Stimulated activated CD4-positive, alpha-beta T cell treated with anti-CD3 and anti-CD28 coated beads, Interleukin-2, amount 100 ng/mL, for 4 hours (primary cell): ENCODE data around the gene PKN1.
"Not testable (repeated sequence)": the region's sequence is repeated elsewhere in the genome, so short reads cannot be mapped to it uniquely, and the experiment has no call there.

ENCODE experiments used
- DNase-seq: peaks from one replicate; pipeline ENCODE4 v3.0.0-alpha.2; 2020; ENCODE audit warnings: low read depth

PKN1 gene

DNA sequence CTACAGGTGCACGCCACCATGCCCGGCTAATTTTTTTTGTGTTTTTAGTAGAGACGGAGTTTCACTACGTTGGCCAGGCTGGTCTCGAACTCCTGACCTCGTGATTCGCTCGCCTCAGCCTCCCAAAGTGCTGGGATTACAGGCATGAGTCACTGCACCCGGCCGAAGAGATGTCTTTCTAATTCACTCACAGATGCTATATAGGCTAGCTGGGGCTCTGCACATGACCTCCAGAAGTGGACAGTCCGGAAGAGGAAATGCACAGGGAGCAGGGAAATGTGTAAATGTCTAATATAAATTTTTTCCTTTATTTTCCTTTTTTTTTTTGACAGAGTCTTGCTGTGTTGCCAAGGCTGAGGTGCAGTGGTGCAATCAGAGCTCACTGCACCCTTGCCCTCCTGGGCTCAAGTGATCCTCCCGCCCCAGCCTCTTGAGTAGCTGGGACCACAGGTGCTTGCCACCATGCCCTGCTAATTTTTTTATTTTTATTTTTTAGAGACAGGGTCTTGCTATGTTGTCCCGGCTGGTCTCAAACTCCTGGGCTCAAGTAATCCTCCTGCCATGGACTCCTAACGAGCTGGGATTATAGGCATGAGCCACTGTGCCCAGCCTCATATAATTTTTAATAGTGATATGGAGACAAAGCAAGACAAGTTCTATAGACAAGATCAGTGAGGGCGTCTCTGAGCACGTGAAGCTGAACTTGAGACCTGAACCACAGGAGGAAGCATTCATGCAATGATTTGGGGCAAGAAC is 54.4 kb downstream of the PKN1 start:
- no peak for DNase-seq

DNA sequence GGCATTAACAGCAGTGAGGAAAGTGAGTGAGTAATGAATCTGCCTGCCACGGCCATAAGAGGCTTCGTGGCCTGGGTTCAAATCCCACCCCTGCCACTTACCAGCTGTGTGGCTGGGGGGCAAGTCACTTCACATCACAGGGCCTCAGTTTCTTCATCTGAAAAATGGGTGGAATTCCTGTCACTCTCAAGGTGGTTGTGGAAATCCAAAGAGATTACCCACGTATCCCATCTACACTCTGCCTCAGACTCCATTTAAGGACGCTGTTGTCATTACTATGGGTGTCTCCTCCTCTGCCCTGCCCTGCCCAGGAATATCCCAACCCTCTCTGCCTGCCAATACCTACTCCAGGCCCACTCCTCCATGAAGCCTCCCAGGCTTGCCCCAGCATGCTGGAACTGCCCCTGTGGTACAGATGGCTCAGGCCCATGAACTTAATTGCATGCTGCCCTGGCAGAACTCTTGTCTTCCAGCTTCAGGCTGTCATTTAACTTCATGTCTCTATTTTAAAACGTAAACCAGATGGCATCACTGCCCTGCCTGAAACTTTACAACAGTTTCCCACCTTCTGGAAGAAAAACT is 59.7 kb downstream of the PKN1 start:
- no peak for DNase-seq

DNA sequence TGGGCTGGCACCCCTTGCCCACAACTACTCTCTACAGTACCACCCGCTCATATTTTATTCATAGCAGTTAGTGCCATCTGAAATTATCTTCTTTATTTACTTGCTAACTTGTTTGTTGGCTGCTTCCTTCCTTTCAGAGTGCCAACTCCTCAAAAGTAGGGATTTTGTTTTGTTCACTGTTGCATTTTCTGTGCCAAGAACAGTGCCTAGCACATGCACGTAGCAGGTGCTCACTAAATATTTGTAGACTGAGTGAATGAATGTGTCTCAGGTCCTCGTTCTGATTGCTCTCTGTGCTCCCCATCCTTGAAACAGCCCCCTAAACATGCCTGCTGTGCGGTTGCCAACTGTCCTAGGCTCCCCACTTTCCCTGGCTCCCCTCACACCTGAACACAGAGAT is 61.3 kb downstream of the PKN1 start:
- DNase-seq: no peak

DNA sequence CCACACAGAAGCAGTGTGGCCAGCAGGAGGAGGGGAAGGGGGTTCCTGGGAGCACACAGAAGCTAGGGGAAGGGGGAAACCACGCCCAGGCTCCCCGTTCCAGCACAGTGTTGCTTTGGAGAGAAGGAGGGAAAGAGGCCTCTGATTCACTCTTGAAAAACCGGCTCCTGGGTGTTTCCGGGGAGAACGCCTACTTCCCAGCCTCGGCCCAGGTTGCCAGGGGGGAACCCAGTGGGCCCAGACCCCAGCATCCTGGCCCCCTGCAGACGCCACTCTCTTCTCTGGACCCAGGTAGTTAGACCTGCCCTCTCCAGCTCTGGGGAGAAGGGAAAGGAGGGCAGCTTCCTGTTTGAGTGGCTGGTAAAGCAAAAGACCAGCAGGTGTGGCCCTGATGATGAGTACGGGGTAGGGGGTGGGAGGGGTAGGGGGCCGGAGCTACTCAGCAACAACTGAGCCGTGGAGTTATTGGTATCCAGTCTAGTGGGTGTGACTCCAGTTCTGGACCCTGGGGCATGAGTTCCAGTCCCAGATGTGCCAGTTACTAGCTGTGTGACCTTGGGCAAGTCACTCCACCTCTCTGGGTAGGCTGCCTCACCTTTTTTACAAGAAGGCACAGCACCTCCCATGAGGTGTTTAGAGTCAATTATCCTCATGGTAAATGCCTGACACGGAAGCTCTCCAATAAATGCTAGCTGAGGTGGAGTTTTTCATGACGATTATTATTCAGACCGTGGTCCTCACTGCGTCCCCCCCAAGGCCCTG is 62.0 kb downstream of the PKN1 start:
- DNase-seq: no peak

DNA sequence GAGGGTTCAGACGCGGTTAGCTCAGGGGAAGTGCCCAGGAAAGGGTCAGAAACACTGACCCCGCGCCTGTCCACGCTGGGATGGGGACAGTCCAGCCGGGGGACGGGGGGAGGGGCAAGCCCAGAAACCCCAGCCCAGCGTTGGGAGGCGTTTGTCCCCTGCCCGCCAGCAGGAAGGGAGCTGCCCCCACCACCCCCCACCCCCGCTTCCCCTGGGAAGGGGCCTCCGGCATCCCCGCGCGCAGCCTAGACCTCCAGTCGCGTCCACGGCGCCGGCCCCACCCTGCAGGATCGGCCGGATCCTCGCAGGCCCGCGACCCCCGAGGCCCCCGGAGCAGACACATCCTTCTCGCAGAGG is 62.5 kb downstream of the PKN1 start:
- no peak for DNase-seq

DNA sequence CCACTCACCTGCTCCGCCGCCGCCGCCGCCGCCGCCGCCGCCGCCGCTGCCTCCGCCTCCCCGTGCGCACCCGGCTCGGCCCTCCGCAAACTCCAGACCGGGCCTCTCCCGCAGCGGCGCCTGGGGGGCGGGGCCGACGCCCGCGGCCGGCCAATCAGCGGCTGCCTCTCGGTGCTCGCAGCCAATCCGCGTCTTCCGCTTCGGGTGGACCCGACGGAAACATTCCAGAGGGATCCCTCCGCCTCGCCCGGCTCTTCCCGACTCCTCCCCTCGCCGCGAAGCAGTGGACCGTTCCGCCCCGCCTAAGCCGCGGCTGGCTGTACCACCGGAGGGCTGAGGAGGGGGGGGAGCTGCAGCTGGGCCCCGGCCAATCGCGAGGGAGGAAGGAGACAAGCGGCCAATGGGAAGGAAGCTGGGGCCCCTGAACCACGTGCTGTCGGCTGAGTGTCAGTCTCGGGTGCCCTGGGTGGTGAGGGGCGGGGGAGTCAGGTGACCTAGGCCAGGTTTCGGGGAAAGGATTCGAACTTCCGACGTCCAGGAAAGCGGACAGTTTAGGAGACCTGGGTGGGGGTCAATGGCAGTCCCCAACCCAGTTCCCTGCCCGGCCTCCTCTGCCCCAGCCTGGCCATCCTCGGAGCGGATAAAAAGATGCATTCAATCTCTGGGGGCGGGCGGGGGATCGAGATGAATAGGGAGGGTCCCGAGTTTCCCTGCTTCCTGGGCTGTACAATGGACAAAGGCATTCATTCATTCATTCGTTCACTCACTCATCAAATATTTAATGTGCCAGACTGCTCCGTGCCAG is 63.1 kb downstream of the PKN1 start, which contains the start of gene GIPC1:
Gene GIPC1 (minus strand): TSS at position 99 of the 805 bp plus-strand sequence. CDS start 13,151 bp downstream, outside the sequence.
- DNase-seq: peak; percentile 71

DNA sequence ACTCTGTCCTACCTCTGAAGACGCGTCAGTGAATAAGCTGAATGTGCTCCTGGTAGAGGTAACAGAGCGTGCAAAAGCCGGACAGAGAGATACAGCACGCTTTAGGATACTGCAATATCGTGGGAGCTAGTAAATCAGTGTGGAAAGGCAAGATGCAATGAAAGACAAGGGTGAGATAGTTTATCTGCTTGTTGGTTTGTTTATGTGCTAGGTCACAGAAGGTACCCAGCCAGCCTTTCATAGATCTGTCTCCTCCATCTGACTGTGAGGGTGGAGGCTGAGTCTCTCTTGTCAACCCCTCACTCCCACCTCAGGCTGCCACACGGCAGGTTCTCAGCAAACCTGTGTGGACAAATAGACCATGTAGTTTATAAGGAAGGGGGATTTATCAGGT is 63.7 kb downstream of the PKN1 start:
- no peak for DNase-seq

DNA sequence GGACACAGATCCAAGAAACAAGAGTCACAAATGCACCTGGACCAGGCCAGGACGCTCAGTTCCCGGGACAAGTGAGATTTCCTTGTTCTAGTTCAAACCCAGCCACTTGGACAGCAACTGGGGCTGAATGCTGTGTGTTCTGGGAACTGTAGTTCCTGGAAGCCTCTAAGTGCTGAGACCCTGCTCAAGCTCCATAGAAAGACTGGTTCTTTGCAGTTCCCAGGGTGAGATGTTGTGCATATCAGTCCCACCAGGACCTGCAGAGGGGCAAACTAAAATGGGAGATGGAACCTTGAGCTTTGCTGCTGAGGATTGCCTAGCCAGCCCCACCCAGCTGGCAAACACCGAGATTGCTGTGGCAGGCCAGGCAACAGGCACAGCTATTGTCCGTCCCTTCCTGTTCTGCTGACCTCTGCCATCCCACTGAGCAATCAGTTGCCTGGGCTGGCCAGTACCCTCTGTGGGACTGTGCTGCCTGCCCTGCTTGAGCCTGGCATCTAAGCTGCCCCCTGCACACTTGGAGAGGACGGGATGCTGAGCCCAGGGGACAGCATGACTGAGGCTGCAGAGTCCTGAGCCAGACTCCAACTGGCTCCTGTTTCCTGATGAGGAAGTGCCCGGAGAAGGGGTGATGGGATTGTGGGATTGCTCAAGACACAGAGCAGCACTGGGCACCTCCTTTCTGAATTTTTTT is 64.3 kb downstream of the PKN1 start:
- no peak for DNase-seq

DNA sequence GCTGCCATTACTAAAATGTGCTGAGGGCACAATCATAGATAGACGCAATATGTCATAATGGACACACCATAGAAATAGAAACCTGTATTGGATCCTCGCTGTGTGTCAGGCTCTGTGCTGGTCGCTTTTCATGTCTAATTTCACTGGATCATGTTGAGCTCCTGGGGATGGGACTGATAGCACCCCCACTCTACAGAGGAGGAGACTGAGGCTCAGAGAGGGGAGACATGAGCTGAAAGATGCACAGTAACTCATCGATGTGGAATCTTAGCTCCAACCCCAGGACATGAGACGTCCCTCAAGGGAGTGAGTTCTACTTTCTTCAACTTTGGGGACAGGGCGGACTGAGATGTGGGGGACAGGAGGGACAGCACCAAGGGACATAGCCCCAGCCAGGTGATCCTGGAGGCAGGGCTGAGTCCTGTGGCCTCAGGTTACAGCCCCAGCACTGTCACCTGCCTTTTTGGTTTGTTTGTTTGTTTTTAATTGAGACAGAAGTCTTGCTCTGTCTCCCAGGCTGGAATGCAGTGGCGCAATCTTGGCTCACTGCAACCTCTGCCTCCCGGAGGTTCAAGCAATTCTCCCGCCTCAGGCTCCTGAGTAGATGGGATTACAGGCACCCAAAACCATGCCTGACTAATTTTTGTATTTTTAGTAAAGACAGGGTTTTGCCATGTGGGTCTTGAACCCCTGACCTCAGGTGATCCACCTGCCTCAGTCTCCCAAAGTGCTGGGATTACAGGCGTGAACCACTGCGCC is 69.4 kb downstream of the PKN1 start:
- no peak for DNase-seq

DNA sequence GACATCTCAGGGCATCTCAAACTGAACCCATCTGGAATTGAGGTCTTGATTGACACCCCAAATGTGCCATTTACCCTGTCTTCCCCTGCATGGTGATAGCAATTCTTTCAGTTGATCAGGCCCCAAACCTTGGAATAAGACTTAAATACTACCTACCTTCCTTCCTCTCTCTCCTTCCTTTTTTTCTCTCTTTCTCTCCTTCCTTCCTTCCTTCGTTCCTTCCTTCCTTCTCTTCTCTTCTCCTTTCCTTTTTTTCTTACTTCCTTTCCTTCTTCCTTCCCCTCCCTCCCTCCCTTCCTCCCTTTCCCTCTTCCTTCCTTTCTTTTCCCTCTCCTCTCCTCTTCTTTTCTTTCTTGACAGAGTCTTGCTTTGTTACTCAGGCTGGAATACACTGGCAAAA is 70.2 kb downstream of the PKN1 start:
- DNase-seq: no peak

DNA sequence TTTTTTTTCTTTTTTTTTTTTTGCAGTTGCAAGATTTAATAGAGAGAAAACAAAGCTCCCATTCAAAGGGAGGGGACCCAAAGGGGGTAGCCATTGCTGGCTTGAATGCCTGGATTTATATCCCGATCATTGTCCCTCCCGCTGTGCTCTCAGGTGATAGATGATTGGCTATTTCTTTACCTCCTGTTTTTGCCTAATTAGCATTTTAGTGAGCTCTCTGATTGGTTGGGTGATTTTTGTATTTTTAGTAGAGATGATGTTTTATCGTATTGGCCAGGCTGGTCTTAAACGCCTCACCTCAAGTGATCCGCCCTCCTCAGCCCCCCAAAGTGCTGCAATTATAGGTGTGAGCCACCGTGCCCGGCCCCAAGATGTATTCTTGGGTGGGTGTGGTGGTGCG is 71.5 kb downstream of the PKN1 start:
- not testable (repeated sequence) for DNase-seq

DNA sequence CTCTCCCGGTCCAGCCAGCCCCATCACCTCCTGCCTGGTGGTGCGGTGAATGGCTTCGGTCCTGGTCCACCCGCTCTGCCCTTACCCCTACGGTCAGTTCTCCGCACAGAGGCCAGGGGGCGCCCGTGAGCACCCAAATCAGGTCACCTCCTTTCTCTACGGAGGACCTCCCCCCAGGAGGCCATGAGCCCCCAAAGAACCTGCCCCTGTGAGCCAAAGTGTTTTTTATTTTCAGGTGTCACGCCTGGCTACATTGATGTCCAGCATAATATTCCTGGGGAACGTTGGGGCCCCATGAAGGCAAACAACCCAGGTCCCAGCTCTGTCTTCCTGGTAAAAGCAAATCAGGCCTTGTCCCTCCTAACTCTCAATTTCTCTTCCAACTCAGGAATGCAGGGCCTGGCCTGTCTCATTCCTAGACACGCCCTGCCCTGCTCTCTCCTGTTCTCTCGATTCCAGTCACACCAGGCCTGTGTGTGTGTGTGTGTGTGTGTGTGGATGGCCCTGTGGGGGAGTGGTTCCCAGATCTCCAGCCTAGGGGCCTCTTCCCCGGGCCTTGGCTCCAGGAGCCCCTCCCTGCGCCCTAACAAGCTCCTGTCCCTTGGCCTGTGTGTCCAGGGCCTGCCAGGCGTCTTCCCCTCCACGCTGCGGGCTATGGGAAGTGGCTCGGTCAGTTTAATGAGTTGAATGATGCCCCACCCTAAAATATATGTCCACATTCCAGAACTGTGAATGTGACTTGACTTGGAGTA is 72.6 kb downstream of the PKN1 start:
- DNase-seq: peak; percentile 53

DNA sequence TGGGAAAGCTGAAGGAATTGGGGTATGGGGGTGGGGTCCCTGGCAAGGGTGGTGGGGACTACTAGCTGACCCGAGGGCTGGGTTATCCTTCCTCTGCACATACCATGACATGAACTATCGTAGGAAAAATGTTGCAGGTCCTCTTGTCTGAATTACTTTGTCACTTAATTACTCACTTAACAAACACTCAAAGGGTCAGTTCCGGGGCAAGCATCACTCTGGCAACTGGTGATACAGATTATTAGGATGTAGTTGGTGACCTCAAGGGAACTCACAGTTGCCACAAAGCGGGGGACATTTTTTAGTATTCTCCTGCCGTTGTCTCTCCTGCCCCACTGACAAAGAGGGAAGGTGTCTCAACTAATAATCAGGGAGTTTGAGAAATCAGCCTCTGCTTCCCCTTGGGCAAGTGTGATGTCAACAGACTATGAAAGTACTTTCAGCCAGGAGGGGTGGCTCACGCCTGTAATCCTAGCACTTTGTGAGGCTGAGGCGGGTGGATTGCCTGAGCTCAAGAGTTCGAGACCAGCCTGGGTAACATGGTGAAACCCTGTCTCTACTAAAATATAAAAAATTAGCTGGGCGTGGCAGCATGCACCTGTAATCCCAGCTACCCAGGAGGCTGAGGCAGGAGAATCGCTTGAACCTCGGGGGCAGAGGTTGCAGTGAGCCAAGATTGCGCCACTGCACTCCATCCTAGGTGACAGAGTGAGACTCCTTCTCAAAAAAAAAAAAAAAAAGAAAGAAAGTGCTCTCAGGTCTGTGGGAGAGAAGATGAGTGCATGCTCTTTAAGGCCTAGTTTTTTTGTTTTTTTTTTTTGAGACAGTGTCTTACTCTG is 74.8 kb downstream of the PKN1 start:
- no peak for DNase-seq

DNA sequence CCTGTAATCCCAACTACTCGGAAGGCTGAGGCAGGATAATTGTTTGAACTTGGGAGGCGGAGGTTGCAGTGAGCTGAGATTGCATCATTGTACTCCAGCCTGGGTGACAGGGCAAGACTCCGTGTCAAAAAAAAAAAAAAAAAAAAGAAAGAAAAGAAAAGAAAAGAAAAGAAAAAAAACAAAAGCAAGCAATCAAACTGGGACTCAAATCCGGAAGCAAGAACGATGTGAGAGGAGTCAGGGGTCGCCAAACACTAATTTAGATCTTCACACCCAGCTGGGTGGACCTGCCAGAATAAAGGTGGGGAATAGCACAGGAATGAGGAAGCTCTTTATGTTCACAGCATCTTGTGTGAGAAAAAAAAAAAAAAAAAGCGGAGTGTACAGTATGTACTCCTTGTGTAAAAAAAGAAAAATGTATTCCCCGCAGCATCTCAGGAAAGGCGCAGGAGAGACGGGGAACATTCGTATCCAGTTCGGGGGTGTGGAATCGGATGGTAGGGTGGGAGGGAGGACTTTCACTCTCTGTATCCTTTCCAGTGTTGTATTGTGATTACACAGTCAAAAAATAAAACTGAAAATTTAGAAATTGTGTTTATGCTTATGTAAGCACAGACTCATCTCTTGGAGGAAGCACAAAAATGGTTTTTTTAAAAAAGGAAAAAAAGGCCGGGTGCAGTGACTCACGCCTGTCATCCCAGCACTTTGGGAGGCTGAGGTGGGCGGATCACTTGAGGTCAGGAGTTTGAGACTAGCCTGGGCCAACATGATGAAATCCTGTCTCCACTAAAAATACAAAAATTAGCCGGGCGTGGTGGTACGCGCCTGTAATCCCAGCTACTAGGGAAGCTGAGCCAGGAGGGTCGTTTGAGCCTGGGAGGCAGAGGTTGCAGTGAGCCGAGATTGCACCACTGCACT is 77.5 kb downstream of the PKN1 start:
- DNase-seq: no peak

DNA sequence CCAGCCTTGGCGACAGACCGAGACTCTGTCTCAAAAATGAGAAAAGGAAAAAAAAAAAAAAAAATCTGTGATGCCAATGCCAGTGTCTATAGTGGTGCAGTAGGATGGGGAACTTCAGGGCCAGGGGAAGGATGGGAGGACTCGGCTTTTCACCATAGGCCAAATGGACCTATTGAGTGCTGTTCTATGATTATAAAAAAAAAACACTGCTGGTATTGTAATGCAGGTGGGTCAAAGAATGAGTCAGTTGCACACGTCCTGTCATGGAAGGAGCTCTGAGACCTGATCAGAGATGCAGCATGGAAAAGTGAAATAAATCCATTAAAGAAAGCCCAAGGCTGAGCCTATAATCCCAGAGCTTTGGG is 78.1 kb downstream of the PKN1 start:
- DNase-seq: no peak

DNA sequence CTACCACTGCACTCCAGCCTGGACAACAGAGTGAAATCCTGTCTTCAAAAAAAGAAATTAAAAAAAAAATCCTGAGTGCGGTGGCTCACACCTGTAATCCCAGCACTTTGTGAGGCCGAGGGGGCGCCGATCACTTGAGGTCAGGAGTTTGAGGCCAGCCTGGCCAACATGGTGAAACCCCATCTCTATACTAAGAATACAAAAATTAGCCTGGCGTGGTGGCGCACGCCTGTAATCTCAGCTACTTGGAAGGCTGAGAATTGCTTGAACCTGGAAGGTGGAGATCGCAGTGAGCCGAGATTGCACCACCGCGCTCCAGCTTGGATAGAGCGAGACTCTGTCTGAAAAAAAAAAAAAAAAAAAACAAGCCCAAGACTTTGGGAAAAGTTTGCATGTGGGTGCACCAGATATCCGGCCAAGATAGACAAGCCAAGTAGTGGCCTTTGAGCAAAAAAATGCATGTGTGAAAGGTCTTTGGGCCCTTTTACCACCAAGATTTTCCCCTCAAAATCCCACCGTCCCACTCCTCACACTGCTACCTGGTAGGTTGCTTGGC is 79.4 kb downstream of the PKN1 start:
- DNase-seq: no peak

DNA sequence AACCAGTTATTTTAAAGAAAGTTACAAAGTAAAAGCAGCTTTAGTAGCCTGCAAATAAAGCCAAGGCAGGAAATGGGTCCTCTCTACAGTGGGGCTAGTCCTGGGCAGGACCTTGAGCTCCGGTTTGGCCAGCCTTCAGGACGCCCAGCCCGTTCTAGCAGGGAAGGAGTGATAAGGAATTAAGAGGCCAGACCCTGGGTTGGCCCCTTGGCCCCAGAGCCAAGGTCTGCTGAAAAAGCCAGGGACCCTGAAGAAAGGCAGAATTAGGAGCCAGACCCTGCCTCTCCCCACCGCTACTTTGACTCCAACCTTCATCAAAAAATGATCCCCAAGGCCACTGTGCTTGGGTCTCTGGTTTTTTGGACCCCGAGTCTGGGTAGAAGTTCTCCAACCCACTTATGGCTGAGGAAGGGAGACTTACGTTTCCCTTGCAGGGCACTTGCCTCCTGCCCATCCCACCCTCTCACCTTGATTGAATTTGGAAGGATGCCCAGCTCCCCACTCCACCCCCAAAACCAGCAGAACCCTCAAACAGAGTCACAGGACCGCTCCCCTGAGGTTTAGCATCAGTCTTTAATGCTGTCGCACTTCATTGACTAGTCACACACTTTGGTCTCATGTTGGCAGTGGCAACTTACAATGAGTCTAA is 81.2 kb downstream of the PKN1 start:
- DNase-seq: no peak
